ENCODE data around the gene SPTB.

DNA sequence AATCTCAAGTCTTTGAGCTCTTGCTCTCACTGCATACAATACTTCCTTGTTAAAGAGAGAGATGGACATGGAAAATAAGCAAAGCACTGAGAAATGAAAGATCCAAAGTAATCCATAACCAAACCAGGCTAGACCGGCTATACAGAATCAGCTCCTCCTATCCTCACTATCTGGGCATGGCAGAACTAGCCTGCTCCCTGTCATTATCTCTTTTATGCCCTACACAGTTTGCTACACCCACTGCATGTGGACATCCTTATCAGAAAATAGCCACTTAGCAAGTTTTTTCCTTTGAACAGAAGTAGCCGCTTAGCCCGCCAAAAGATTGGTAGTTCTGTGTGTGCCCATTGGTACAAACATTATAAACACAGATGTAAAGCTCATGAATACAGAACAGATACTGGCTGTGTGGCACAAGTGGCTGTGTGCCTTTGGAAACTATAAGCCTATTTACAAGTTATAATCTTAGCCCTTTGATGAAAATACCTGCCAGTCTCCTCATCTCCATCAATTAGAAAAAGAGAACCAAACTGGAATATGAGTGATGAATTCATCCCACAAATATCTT, 34.7 kb downstream of the SPTB start:
- TF ChIP-seq SUZ12 (IDR thresholded peaks at IDR 0.05; ENCODE audit: extremely low read depth, insufficient read depth, insufficient read length) (no peak), ZNF274 (IDR thresholded peaks at IDR 0.05; ENCODE audit: low read depth, low read length) (no peak), YY1 (IDR thresholded peaks at IDR 0.05; ENCODE audit: insufficient read depth, insufficient read length) (no peak)

Data from NT2/D1 (cell line).